Suprapubic skin (tissue), 4 donors: ENCODE data around the gene MDH1. TPM values are rescaled to one million over a fixed set of nuclear protein-coding genes. Genes with fewer than 3 reads are reported as not detected.

Experiments
- DNase-seq, 2 donors: peaks; one replicate each; pipeline ENCODE4 v3.0.0-alpha.2; 2019; ENCODE audit warnings: low spot score in 2 of 2
- H3K27ac ChIP-seq: fragments of 200-600 bp; sonication (generic); one replicate; pipeline ENCODE4 v1.5.1; 2019
- H3K27me3 ChIP-seq: fragments of 200-600 bp; sonication (generic); one replicate; pipeline ENCODE4 v1.5.1; 2019
- H3K36me3 ChIP-seq: fragments of 200-600 bp; sonication (generic); one replicate; pipeline ENCODE4 v1.5.1; 2019
- H3K4me1 ChIP-seq: fragments of 200-600 bp; sonication (generic); one replicate; pipeline ENCODE4 v1.5.1; 2019
- H3K4me3 ChIP-seq: fragments of 200-600 bp; sonication (generic); one replicate; pipeline ENCODE4 v1.5.1; 2019; ENCODE audit warnings: mild to moderate bottlenecking
- H3K9me3 ChIP-seq: fragments of 200-600 bp; sonication (generic); one replicate; pipeline ENCODE4 v1.5.1; 2019
- EP300 ChIP-seq: sonication (generic); formaldehyde crosslinking; IDR thresholded peaks from one replicate; pipeline ENCODE4 v1.6.1; 2017; ENCODE audit warnings: antibody characterized with exemption
- POLR2A ChIP-seq, 2 donors: fragments of 450-650 bp; IDR thresholded peaks; one replicate each; pipeline ENCODE4 v1.6.1; 2017; ENCODE audit warnings: antibody characterized with exemption in 2 of 2, mild to moderate bottlenecking in 2 of 2, moderate library complexity in 2 of 2
- POLR2AphosphoS5 ChIP-seq, 3 donors: sonication (generic); formaldehyde crosslinking; IDR thresholded peaks; one replicate each; pipeline ENCODE4 v1.6.1; 2017; ENCODE audit warnings: antibody characterized with exemption in 3 of 3
- WGBS: methylation state at CpG from one replicate; pipeline ENCODE4 v1.1.5; 2018; 5-methylcytosine and 5-hydroxymethylcytosine counted together
- total RNA-seq, 4 donors: library from RNA; depleted of rRNA; stranded (reverse); fragments of >200 nt; gene quantifications; one replicate each; pipeline ENCODE4 v1.1.0, GENCODE V29; 2016
- TF ChIP-seq, protein P1 (sequence below), 2 donors: fragments of 200-600 bp in 1 of 2; fragments of 450-650 bp in 1 of 2; sonication (generic) in 1 of 2; IDR thresholded peaks; one replicate each; pipeline ENCODE4 v1.5.1; 2016 to 2019; ENCODE audit warnings: antibody characterized with exemption in 2 of 2, mild to moderate bottlenecking in 1 of 2, moderate library complexity in 1 of 2

Gene MDH1
- total RNA-seq, 4 donors from 2014 or later, result 90.7 to 153 (median 131) TPM

DNA sequence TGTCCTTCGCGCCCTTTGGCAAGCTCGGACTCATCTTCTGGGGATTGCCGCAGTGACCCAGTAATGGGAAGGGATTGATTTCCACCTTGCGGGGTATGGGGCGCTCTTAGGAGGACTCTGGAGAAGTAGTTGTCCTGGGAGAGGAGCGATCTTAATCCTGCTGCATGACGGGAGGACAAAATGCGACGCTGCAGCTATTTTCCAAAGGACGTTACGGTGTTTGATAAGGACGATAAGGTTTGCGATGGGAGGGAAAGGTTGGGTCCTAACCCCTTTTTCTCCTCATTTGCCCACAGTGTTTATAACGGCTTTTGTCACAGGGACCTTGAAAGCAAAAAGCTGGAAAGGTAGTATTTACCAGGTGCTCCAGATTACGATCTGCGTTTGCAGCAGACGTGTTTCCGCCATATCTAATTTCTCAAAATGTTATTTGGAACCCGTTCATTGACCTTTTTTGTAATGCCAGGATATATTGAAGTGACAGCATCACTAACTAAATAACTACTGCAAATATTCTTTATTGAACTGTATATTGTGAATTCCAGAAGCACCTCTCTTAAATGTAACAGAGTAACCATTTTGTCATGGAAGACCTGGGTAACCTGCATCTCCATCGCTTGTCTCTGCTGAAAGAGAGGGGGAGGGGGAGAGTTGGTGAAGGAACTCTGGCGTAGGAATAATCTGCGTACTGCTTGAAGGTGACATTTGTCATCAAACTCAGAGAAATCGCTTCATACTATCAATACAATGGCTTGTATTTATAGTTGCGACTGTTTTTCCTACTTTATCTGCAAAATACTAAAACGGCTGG is 590 bp downstream of the MDH1 start:
- Histone ChIP-seq H3K36me3 (peaks cover 6% of the 10 kb centered on the region), H3K27me3 (no peaks in the 10 kb centered on the region), H3K27ac (peak overlapping the region; percentile 92), H3K4me1 (peaks cover 40% of the 10 kb centered on the region), H3K9me3 (no peaks in the 10 kb centered on the region), H3K4me3 (peak overlapping the region; percentile 79)
- WGBS, result 5% methylated on average over 26 of the region's 26 CpGs
- DNase-seq, result no peak
- no peak for TF ChIP-seq POLR2A (IDR thresholded peaks at IDR 0.05)
- no peak for TF ChIP-seq POLR2AphosphoS5 (IDR thresholded peaks at IDR 0.05)
- TF ChIP-seq, protein P1, sequence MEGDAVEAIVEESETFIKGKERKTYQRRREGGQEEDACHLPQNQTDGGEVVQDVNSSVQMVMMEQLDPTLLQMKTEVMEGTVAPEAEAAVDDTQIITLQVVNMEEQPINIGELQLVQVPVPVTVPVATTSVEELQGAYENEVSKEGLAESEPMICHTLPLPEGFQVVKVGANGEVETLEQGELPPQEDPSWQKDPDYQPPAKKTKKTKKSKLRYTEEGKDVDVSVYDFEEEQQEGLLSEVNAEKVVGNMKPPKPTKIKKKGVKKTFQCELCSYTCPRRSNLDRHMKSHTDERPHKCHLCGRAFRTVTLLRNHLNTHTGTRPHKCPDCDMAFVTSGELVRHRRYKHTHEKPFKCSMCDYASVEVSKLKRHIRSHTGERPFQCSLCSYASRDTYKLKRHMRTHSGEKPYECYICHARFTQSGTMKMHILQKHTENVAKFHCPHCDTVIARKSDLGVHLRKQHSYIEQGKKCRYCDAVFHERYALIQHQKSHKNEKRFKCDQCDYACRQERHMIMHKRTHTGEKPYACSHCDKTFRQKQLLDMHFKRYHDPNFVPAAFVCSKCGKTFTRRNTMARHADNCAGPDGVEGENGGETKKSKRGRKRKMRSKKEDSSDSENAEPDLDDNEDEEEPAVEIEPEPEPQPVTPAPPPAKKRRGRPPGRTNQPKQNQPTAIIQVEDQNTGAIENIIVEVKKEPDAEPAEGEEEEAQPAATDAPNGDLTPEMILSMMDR (IDR thresholded peaks at IDR 0.05), result no peak
- TF ChIP-seq EP300, result no peak

DNA sequence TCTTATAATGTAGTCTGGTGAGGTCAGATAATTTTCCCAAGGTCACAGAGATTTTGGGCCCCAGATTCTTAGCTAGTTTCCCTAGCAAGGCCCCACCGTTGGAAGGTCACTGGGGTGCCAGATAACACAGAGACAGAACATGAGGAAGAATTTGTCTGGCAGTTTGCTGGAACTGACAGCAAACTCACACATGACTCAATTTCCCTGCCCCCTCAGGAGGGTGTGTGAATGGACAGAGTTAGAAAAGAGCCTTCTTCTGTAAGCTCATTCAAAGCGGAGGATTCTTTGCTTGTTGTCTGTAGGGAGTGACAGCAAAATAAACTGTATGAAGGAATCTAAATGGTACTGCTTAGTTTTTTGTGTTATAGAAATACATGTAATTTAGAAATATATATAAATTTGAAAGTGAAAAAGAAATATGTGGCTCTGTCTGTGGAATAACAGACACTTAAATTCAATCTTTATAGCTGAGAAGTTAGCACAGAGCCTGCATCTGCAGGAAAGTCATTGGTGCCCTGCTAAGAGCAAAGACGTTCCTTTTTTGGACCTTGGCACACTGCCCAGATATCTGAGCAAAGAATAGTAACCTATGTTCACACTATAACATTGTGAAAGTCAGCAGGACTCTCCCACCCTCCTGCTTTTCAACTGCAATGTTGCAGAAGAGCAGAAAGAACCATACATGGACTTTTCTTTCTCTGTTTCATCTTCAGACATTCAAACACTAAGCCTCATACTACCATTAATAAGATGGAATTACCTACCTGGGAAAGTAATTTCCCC is 2.1 kb downstream of the MDH1 start:
- 54% methylated on average over 3 of the region's 3 CpGs for WGBS
- TF ChIP-seq POLR2AphosphoS5 (IDR thresholded peaks at IDR 0.05), result no peak
- TF ChIP-seq POLR2A (IDR thresholded peaks at IDR 0.05), result no peak
- TF ChIP-seq, protein P1 (IDR thresholded peaks at IDR 0.05), result no peak
- TF ChIP-seq EP300, result no peak
- H3K27ac ChIP-seq, result no peak overlapping the region
- H3K27me3 ChIP-seq, result no peaks in the 10 kb centered on the region
- H3K36me3 ChIP-seq, result peaks cover 14% of the 10 kb centered on the region
- no peak for DNase-seq
- H3K4me3 ChIP-seq, result no peak overlapping the region
- H3K9me3 ChIP-seq, result no peaks in the 10 kb centered on the region
- H3K4me1 ChIP-seq, result peaks cover 40% of the 10 kb centered on the region

- Histone ChIP-seq H3K4me3 (no peak overlapping the region), H3K27me3 (no peaks in the 10 kb centered on the region), H3K4me1 (peaks cover 36% of the 10 kb centered on the region), H3K36me3 (peaks cover 21% of the 10 kb centered on the region), H3K27ac (no peak overlapping the region), H3K9me3 (no peaks in the 10 kb centered on the region)
- TF ChIP-seq EP300, result no peak
- TF ChIP-seq, protein P1 (IDR thresholded peaks at IDR 0.05), result no peak
- no peak for TF ChIP-seq POLR2A (IDR thresholded peaks at IDR 0.05)
- no peak for TF ChIP-seq POLR2AphosphoS5 (IDR thresholded peaks at IDR 0.05)
- WGBS, result 83% methylated on average over 3 of the region's 3 CpGs
- no peak for DNase-seq
Measured at GRCh38 chr2:63591566-63592175, 2.9 kb downstream of the MDH1 start.

- no peak overlapping the region for H3K27ac ChIP-seq
- no peak for TF ChIP-seq POLR2AphosphoS5 (IDR thresholded peaks at IDR 0.05)
- no peak for TF ChIP-seq EP300
- TF ChIP-seq POLR2A (IDR thresholded peaks at IDR 0.05), result no peak
- TF ChIP-seq, protein P1 (IDR thresholded peaks at IDR 0.05), result no peak
- H3K36me3 ChIP-seq, result peaks cover 27% of the 10 kb centered on the region
- 97% methylated on average over 3 of the region's 3 CpGs for WGBS
- H3K4me3 ChIP-seq, result no peak overlapping the region
- no peaks in the 10 kb centered on the region for H3K27me3 ChIP-seq
- peaks cover 20% of the 10 kb centered on the region for H3K4me1 ChIP-seq
- no peak for DNase-seq
- H3K9me3 ChIP-seq, result no peaks in the 10 kb centered on the region
Measured at GRCh38 chr2:63594660-63595059, 5.9 kb downstream of the MDH1 start.
